ENCODE results near the gene CORO2A.
"Not testable (repeated sequence)": the region's sequence is repeated elsewhere in the genome, so short reads cannot be mapped to it uniquely, and the experiment has no call there.

The CORO2A gene

GRCh38 chr9:98124637-98125426 is 67.6 kb downstream of the CORO2A start:
- Histone ChIP-seq H3K4me2 (ENCODE audit: low read length) (no peak overlapping the region), H3K4me3 (ENCODE audit: low read length) (no peak overlapping the region), H3K9me2 (replicated peaks; ENCODE audit: control insufficient read depth, low read length) (no peaks in the 10 kb centered on the region), H4K20me1 (ENCODE audit: control insufficient read depth, insufficient read depth, low read depth, low read length) (no peaks in the 10 kb centered on the region), H3K79me2 (ENCODE audit: control insufficient read depth, low read length) (no peaks in the 10 kb centered on the region; the same call in 1 of the 2 replicates), H3K27me3 (ENCODE audit: control insufficient read depth, low read length) (no peaks in the 10 kb centered on the region), H3K9me3 (ENCODE audit: control insufficient read depth, insufficient read depth, low read length) (no peaks in the 10 kb centered on the region), H3F3A (ENCODE audit: control insufficient read depth, insufficient read depth) (peaks cover 3% of the 10 kb centered on the region; the same call in 1 of the 2 replicates), H3K27ac (ENCODE audit: low read depth, low read length) (no peak overlapping the region), H3K4me1 (ENCODE audit: control insufficient read depth, low read length) (peaks cover 52% of the 10 kb centered on the region), H3K36me3 (ENCODE audit: control insufficient read depth, low read length) (no peaks in the 10 kb centered on the region)
- TF ChIP-seq EZH2phosphoT487 (IDR thresholded peaks at IDR 0.05; ENCODE audit: borderline replicate concordance, low read length), result no peak
- no peak for TF ChIP-seq CTCF (IDR thresholded peaks at IDR 0.05; ENCODE audit: low read depth, low read length, poor library complexity, severe bottlenecking)

- not testable (repeated sequence) for H3K27me3 ChIP-seq (ENCODE audit: control insufficient read depth, low read length); H4K20me1 ChIP-seq (ENCODE audit: control insufficient read depth, insufficient read depth, low read depth, low read length); H3K4me2 ChIP-seq (ENCODE audit: low read length); H3K27ac ChIP-seq (ENCODE audit: low read depth, low read length); H3F3A ChIP-seq (ENCODE audit: control insufficient read depth, insufficient read depth); H3K36me3 ChIP-seq (ENCODE audit: control insufficient read depth, low read length); H3K79me2 ChIP-seq (ENCODE audit: control insufficient read depth, low read length); H3K9me2 ChIP-seq (replicated peaks; ENCODE audit: control insufficient read depth, low read length); H3K9me3 ChIP-seq (ENCODE audit: control insufficient read depth, insufficient read depth, low read length); H3K4me3 ChIP-seq (ENCODE audit: low read length)
- H3K4me1 ChIP-seq (ENCODE audit: control insufficient read depth, low read length), result peaks cover 50% of the 10 kb centered on the region
Observed at GRCh38 chr9:98124091-98124490, 68.3 kb downstream of the CORO2A start.

- Histone ChIP-seq H3K9me3 (ENCODE audit: control insufficient read depth, insufficient read depth, low read length) (no peaks in the 10 kb centered on the region), H3K4me3 (ENCODE audit: low read length) (peak overlapping the region; percentile 60), H3K27ac (ENCODE audit: low read depth, low read length) (peak overlapping the region; percentile 30), H3K4me2 (ENCODE audit: low read length) (peak overlapping the region; percentile 84), H3K79me2 (ENCODE audit: control insufficient read depth, low read length) (peaks cover 25% of the 10 kb centered on the region), H3K36me3 (ENCODE audit: control insufficient read depth, low read length) (peaks cover 12% of the 10 kb centered on the region), H3F3A (ENCODE audit: control insufficient read depth, insufficient read depth) (peaks cover 3% of the 10 kb centered on the region; the same call in 1 of the 2 replicates), H3K4me1 (ENCODE audit: control insufficient read depth, low read length) (peaks cover 68% of the 10 kb centered on the region), H3K27me3 (ENCODE audit: control insufficient read depth, low read length) (no peaks in the 10 kb centered on the region), H3K9me2 (replicated peaks; ENCODE audit: control insufficient read depth, low read length) (no peaks in the 10 kb centered on the region), H4K20me1 (ENCODE audit: control insufficient read depth, insufficient read depth, low read depth, low read length) (no peaks in the 10 kb centered on the region)
- TF ChIP-seq EZH2phosphoT487 (IDR thresholded peaks at IDR 0.05; ENCODE audit: borderline replicate concordance, low read length) (no peak), CTCF (IDR thresholded peaks at IDR 0.05; ENCODE audit: low read depth, low read length, poor library complexity, severe bottlenecking) (no peak)
Observed at GRCh38 chr9:98121058-98121457, 71.4 kb downstream of the CORO2A start.

- Histone ChIP-seq H4K20me1 (ENCODE audit: control insufficient read depth, insufficient read depth, low read depth, low read length) (no peaks in the 10 kb centered on the region), H3K4me3 (ENCODE audit: low read length) (peak overlapping the region; percentile 60), H3F3A (ENCODE audit: control insufficient read depth, insufficient read depth) (peaks cover 3% of the 10 kb centered on the region; the same call in 1 of the 2 replicates), H3K27ac (ENCODE audit: low read depth, low read length) (peak overlapping the region; percentile 30), H3K27me3 (ENCODE audit: control insufficient read depth, low read length) (no peaks in the 10 kb centered on the region), H3K9me3 (ENCODE audit: control insufficient read depth, insufficient read depth, low read length) (no peaks in the 10 kb centered on the region), H3K4me2 (ENCODE audit: low read length) (peak overlapping the region; percentile 84), H3K36me3 (ENCODE audit: control insufficient read depth, low read length) (peaks cover 12% of the 10 kb centered on the region), H3K79me2 (ENCODE audit: control insufficient read depth, low read length) (peaks cover 25% of the 10 kb centered on the region), H3K9me2 (replicated peaks; ENCODE audit: control insufficient read depth, low read length) (no peaks in the 10 kb centered on the region), H3K4me1 (ENCODE audit: control insufficient read depth, low read length) (peaks cover 68% of the 10 kb centered on the region)
- TF ChIP-seq EZH2phosphoT487 (IDR thresholded peaks at IDR 0.05; ENCODE audit: borderline replicate concordance, low read length) (no peak), CTCF (IDR thresholded peaks at IDR 0.05; ENCODE audit: low read depth, low read length, poor library complexity, severe bottlenecking) (no peak)
Observed at GRCh38 chr9:98120476-98120875, 72.0 kb downstream of the CORO2A start.
